Lower leg skin (tissue), 3 donors: ENCODE measurements around the gene CLDN19.

ENCODE experiments used
- CTCF ChIP-seq, 3 donors: fragments of 450-650 bp; IDR thresholded peaks; one replicate each; pipeline ENCODE4 v1.5.1; 2016; ENCODE audit warnings: antibody characterized with exemption in 3 of 3, mild to moderate bottlenecking in 3 of 3, moderate library complexity in 2 of 3
- POLR2A ChIP-seq, 2 donors: fragments of 450-650 bp; IDR thresholded peaks; one replicate each; pipeline ENCODE4 v1.6.1; 2016 to 2017; ENCODE audit warnings: antibody characterized with exemption in 2 of 2, mild to moderate bottlenecking in 1 of 2, moderate library complexity in 1 of 2

GRCh38 chr1:42748021-42748420, 8.0 kb upstream of the CLDN19 start:
- no peak for TF ChIP-seq POLR2A (IDR thresholded peaks at IDR 0.05)
- TF ChIP-seq CTCF (IDR thresholded peaks at IDR 0.05): no peak
